H1 (cell line): Measurements from ENCODE around the gene LSM4. TPM values are rescaled to one million over a fixed set of nuclear protein-coding genes. Genes with fewer than 3 reads are reported as not detected.

Experiments used
- CTCF ChIA-PET: fragments of 300-600 bp; sonication (Branson Sonifier 250); formaldehyde crosslinking; loops from one replicate; lab custom pipeline; 2021; ENCODE audit not compliant: partially characterized antibody; lab: Charles Lee
- POLR2A ChIA-PET: fragments of 300-600 bp; sonication (Branson Sonifier 250); formaldehyde crosslinking; loops from one replicate; lab custom pipeline; 2021; ENCODE audit warnings: inconsistent platforms; ENCODE audit not compliant: partially characterized antibody; lab: Charles Lee
- DNase-seq, 2 experiments: peaks; one replicate each; pipeline versions ENCODE4 v3.0.0 to v3.0.0-alpha.2; 2010 to 2022; ENCODE audit warnings: low spot score in 2 of 2, low read depth in 1 of 2, mixed read lengths in 1 of 2
- FAIRE-seq: peaks from 2 replicates; lab custom pipeline; 2011; peaks lifted over from hg19 to GRCh38; lab: Jason Lieb, UNC
- H2AFZ ChIP-seq: 2 replicates; pipeline ENCODE4 v1.8.1; 2012; ENCODE audit warnings: low read length, inconsistent platforms
- H2AK5ac ChIP-seq: 2 replicates; pipeline ENCODE4 v1.6.1; 2013; ENCODE audit warnings: low read depth, low read length
- H2BK120ac ChIP-seq: replicated peaks from 2 replicates; pipeline ENCODE3; 2013; ENCODE audit warnings: low read depth, low read length, inconsistent platforms
- H2BK12ac ChIP-seq: 2 replicates; pipeline ENCODE4 v1.6.1; 2013; ENCODE audit warnings: low read depth, low read length
- H2BK15ac ChIP-seq: 2 replicates; pipeline ENCODE4 v1.6.1; 2013; ENCODE audit warnings: low read length
- H2BK20ac ChIP-seq: 2 replicates; pipeline ENCODE4 v1.6.1; 2013; ENCODE audit warnings: low read length
- H2BK5ac ChIP-seq: 2 replicates; pipeline ENCODE4 v1.6.1; 2013; ENCODE audit warnings: low read depth, low read length
- H3K14ac ChIP-seq: 2 replicates; pipeline ENCODE4 v1.6.1; 2013; ENCODE audit warnings: inconsistent platforms; ENCODE audit not compliant: insufficient read length
- H3K18ac ChIP-seq: 2 replicates; pipeline ENCODE4 v1.6.1; 2013; ENCODE audit warnings: low read length; ENCODE audit errors: extremely low read depth
- H3K23ac ChIP-seq: 2 replicates; pipeline ENCODE4 v1.6.1; 2013; ENCODE audit warnings: inconsistent platforms; ENCODE audit not compliant: insufficient read length
- H3K23me2 ChIP-seq: 2 replicates; pipeline ENCODE4 v1.6.1; 2013; ENCODE audit warnings: low read depth, low read length
- H3K27ac ChIP-seq: 2 replicates; pipeline ENCODE4 v1.6.1; 2011; ENCODE audit warnings: low read depth, low read length, inconsistent platforms
- H3K27me3 ChIP-seq, 4 experiments: replicated peaks in 1 of 4; 1 replicate in 1 of 4; 2 replicates in 3 of 4; pipeline versions ENCODE4 v1.6.1 to v1.8.1; 2011 to 2013; ENCODE audit warnings: low read length in 3 of 4, mild to moderate bottlenecking in 3 of 4, inconsistent platforms in 2 of 4, mixed read lengths in 2 of 4, moderate library complexity in 1 of 4; ENCODE audit not compliant: control insufficient read depth in 3 of 4, insufficient read depth in 3 of 4; ENCODE audit errors: extremely low read depth in 1 of 4
- H3K36me3 ChIP-seq, 4 experiments: 2 replicates each; pipeline versions ENCODE4 v1.6.1 to v1.8.1; 2011 to 2013; ENCODE audit warnings: mild to moderate bottlenecking in 4 of 4, low read length in 3 of 4, moderate library complexity in 2 of 4, control low read depth in 1 of 4, inconsistent platforms in 1 of 4; ENCODE audit not compliant: insufficient read depth in 4 of 4, control insufficient read depth in 2 of 4
- H3K4ac ChIP-seq: replicated peaks from 2 replicates; pipeline ENCODE3; 2013; ENCODE audit warnings: low read length, low read depth, mixed read lengths, inconsistent platforms; ENCODE audit not compliant: insufficient read length
- H3K4me1 ChIP-seq, 4 experiments: replicated peaks in 1 of 4; 1 replicate in 1 of 4; 2 replicates in 3 of 4; pipeline versions ENCODE4 v1.6.1 to v1.8.1; 2011 to 2013; ENCODE audit warnings: low read length in 3 of 4, inconsistent platforms in 2 of 4, mixed read lengths in 1 of 4; ENCODE audit not compliant: insufficient read depth in 4 of 4, control insufficient read depth in 3 of 4
- H3K4me2 ChIP-seq, 2 experiments: 2 replicates each; pipeline versions ENCODE4 v1.6.1 to v1.8.1; 2011 to 2013; ENCODE audit warnings: low read depth in 2 of 2, low read length in 2 of 2, control low read depth in 1 of 2, inconsistent platforms in 1 of 2, mild to moderate bottlenecking in 1 of 2; ENCODE audit not compliant: insufficient read depth in 1 of 2
- H3K4me3 ChIP-seq, 4 experiments: fragments of 200-600, 300-600 bp in 1 of 4; sonication (generic), shearing (Covaris generic), sonication (Bioruptor Twin) in 1 of 4; 2 replicates each; pipeline versions ENCODE4 v1.5.1 to v1.8.1; 2011 to 2016; ENCODE audit warnings: low read length in 4 of 4, low read depth in 3 of 4, control low read depth in 2 of 4, inconsistent platforms in 2 of 4, mild to moderate bottlenecking in 2 of 4, mixed read lengths in 1 of 4, moderate library complexity in 1 of 4; ENCODE audit not compliant: insufficient read depth in 2 of 4; ENCODE audit errors: extremely low read depth in 1 of 4
- H3K56ac ChIP-seq: replicated peaks from 2 replicates; pipeline ENCODE3; 2013; ENCODE audit warnings: low read depth, mild to moderate bottlenecking, mixed read lengths, low read length, inconsistent platforms; ENCODE audit not compliant: insufficient read length
- H3K79me1 ChIP-seq: 2 replicates; pipeline ENCODE4 v1.6.1; 2013; ENCODE audit warnings: low read depth, low read length, control low read depth
- H3K79me2 ChIP-seq, 2 experiments: 2 replicates each; pipeline versions ENCODE4 v1.6.1 to v1.8.1; 2012 to 2013; ENCODE audit warnings: low read length in 2 of 2, mild to moderate bottlenecking in 2 of 2, inconsistent platforms in 1 of 2; ENCODE audit not compliant: insufficient read depth in 2 of 2, control insufficient read depth in 1 of 2
- H3K9ac ChIP-seq, 4 experiments: replicated peaks in 1 of 4; 1 replicate in 1 of 4; 2 replicates in 3 of 4; pipeline versions ENCODE4 v1.6.1 to v1.8.1; 2011 to 2013; ENCODE audit warnings: low read depth in 3 of 4, low read length in 3 of 4, control low read depth in 2 of 4, mild to moderate bottlenecking in 2 of 4, moderate library complexity in 2 of 4, inconsistent platforms in 1 of 4; ENCODE audit errors: extremely low read depth in 1 of 4
- H3K9me3 ChIP-seq, 2 experiments: 2 replicates each; pipeline versions ENCODE4 v1.6.1 to v1.8.1; 2012 to 2013; ENCODE audit warnings: mild to moderate bottlenecking in 2 of 2, moderate library complexity in 2 of 2, control low read depth in 1 of 2, inconsistent platforms in 1 of 2, low read depth in 1 of 2, low read length in 1 of 2, mixed read lengths in 1 of 2; ENCODE audit not compliant: insufficient read depth in 2 of 2
- H4K20me1 ChIP-seq, 2 experiments: replicated peaks in 1 of 2; 2 replicates each; pipeline versions ENCODE3 to v1.8.1; 2011 to 2013; ENCODE audit warnings: inconsistent platforms in 2 of 2, low read length in 2 of 2, mild to moderate bottlenecking in 1 of 2; ENCODE audit not compliant: insufficient read depth in 2 of 2, control insufficient read depth in 1 of 2
- H4K5ac ChIP-seq: 2 replicates; pipeline ENCODE4 v1.6.1; 2013; ENCODE audit warnings: low read length, low read depth, mixed read lengths, inconsistent platforms; ENCODE audit not compliant: insufficient read length
- H4K8ac ChIP-seq: 2 replicates; pipeline ENCODE4 v1.8.0; 2013; ENCODE audit warnings: mild to moderate bottlenecking, moderate library complexity, low read length, inconsistent platforms; ENCODE audit not compliant: insufficient read depth; ENCODE audit errors: extremely low read depth
- H4K91ac ChIP-seq: replicated peaks from 2 replicates; pipeline ENCODE3; 2013; ENCODE audit warnings: low read length, mixed read lengths, inconsistent platforms; ENCODE audit not compliant: insufficient read length
- ASH2L ChIP-seq: fragments of 200-600, 300-600 bp; sonication (generic); IDR thresholded peaks from one replicate; pipeline ENCODE4 v1.7.1; 2017; ENCODE audit warnings: low read length
- CHD2 ChIP-seq: IDR thresholded peaks from 2 replicates; pipeline ENCODE4 v1.6.1; 2012; ENCODE audit warnings: low read length, improper control_type of control experiment
- GABPA ChIP-seq: IDR thresholded peaks from 2 replicates; pipeline ENCODE4 v1.6.1; 2011; ENCODE audit warnings: mild to moderate bottlenecking, low read length, moderate library complexity, borderline replicate concordance; ENCODE audit not compliant: insufficient read depth
- HDAC6 ChIP-seq: IDR thresholded peaks from one replicate; pipeline ENCODE4 v1.7.1; 2012; ENCODE audit warnings: low read depth, mild to moderate bottlenecking, inconsistent platforms, low read length, moderate library complexity
- KDM4A ChIP-seq: IDR thresholded peaks from one replicate; pipeline ENCODE4 v1.7.1; 2012; ENCODE audit warnings: low read depth, mild to moderate bottlenecking, moderate library complexity, low read length, inconsistent platforms; ENCODE audit not compliant: severe bottlenecking
- POLR2A ChIP-seq, 2 experiments: IDR thresholded peaks; 1 replicate in 1 of 2; 2 replicates in 1 of 2; pipeline ENCODE4 v1.6.1; 2011; ENCODE audit warnings: low read depth in 2 of 2, low read length in 2 of 2, mild to moderate bottlenecking in 2 of 2; ENCODE audit errors: control extremely low read depth in 1 of 2
- RAD21 ChIP-seq, 2 experiments: IDR thresholded peaks in 1 of 2; conservative IDR thresholded peaks in 1 of 2; 2 replicates each; pipeline ENCODE4 v1.6.1; 2011; ENCODE audit warnings: low read depth in 2 of 2, low read length in 2 of 2, improper control_type of control experiment in 1 of 2, inconsistent platforms in 1 of 2, mild to moderate bottlenecking in 1 of 2, moderate library complexity in 1 of 2
- RXRA ChIP-seq: IDR thresholded peaks from 2 replicates; pipeline ENCODE4 v1.6.1; 2011; ENCODE audit warnings: low read depth, mild to moderate bottlenecking, low read length, moderate library complexity; ENCODE audit not compliant: insufficient read depth
- SP4 ChIP-seq: IDR thresholded peaks from 2 replicates; pipeline ENCODE4 v1.6.1; 2012; ENCODE audit warnings: low read length, inconsistent platforms
- TBP ChIP-seq: IDR thresholded peaks from 2 replicates; pipeline ENCODE4 v1.6.1; 2011; ENCODE audit warnings: low read depth, low read length, improper control_type of control experiment
- TEAD4 ChIP-seq: IDR thresholded peaks from 2 replicates; pipeline ENCODE4 v1.6.1; 2012; ENCODE audit warnings: low read depth, low read length, inconsistent platforms, mixed read lengths
- ZNF274 ChIP-seq: IDR thresholded peaks from 2 replicates; pipeline ENCODE4 v1.7.0; 2012; ENCODE audit warnings: low read length, borderline replicate concordance; ENCODE audit errors: extremely low read depth
- WGBS, 2 experiments: shearing (Covaris generic) in 1 of 2; methylation state at CpG; one replicate each; pipeline versions ENCODE4 v1.1.6 to v1.1.7; 2013 to 2015; ENCODE audit warnings: low lambda C conversion rate in 2 of 2, mixed read lengths in 2 of 2, inconsistent platforms in 1 of 2, low coverage in 1 of 2, missing lambda C conversion rate in 1 of 2; ENCODE audit not compliant: insufficient replicate concordance in 2 of 2, insufficient coverage in 1 of 2, insufficient read length in 1 of 2; ENCODE audit errors: extremely low coverage in 1 of 2, missing lambda C conversion rate in 1 of 2; 5-methylcytosine and 5-hydroxymethylcytosine counted together
- polyA plus RNA-seq, 7 experiments: library from polyadenylated mRNA; depleted of rRNA in 3 of 7; stranded (reverse) in 5 of 7; unstranded in 2 of 7; fragments of >200 nt in 5 of 7; fragments of 200-250 nt in 2 of 7; gene quantifications; 1 replicate in 5 of 7; 2 replicates in 1 of 7; 4 replicates in 1 of 7; pipeline versions ENCODE4 v1.2.1 to v1.2.3, GENCODE V29; 2011 to 2013; ENCODE audit warnings: missing spikeins in 2 of 7, mixed read lengths in 2 of 7
- total RNA-seq: library from RNA; stranded (reverse); fragmentation: NEBNext Ultra II Directional; extraction: Animal tissue kit (Norgen Biotek cat#: 25700); gene quantifications from 2 replicates; pipeline ENCODE4 v1.2.1, GENCODE V29; 2021

LSM4 gene
- total and polyA plus RNA-seq, 2 of the 8 experiments (the other 6 are each of a cell fraction or from before 2014, with no cell fraction given) = 302 to 319 TPM

DNA sequence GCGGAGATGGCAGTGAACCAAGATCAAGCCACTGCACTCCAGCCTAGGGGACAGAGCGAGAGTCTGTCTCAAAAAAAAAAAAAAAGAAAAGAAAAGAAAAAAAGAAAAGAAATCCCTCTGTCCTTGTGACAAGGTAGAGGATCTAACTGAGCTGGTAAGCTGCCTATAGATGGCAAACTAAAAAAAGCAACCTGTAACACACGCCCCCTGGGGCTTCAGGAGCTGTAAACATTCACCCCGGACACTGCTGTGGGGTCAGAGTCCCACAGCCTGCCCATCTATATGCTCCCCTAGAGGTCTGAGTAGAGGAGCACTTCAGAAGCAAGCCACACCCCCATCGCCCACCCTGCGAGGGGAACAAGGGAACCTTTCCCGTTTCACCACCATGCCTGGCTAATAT is 13.2 kb upstream of the LSM4 start:
- no peak overlapping the region for H3K9ac ChIP-seq
- 0 out of 7 replicates have a peak, but pooled peaks cover 0 to 2% (median 0%) of the 10 kb centered on the region in 4 experiments for H3K27me3 ChIP-seq
- H3K23me2 ChIP-seq = peaks cover 7% of the 10 kb centered on the region; the same call in 1 of the 2 replicates
- no peaks in the 10 kb centered on the region for H3K9me3 ChIP-seq
- H3K14ac ChIP-seq = no peak overlapping the region
- no peak overlapping the region for H3K4me3 ChIP-seq
- no peaks in the 10 kb centered on the region for H3K79me1 ChIP-seq
- no peak overlapping the region for H2BK12ac ChIP-seq
- no peak overlapping the region; the same call in 1 of the 2 replicates for H4K8ac ChIP-seq
- H2BK5ac ChIP-seq = no peak overlapping the region
- no peak overlapping the region for H3K27ac ChIP-seq
- H3K23ac ChIP-seq = no peak overlapping the region
- H3K4me2 ChIP-seq = no peak overlapping the region
- WGBS, 2 experiments = 85% methylated on average over 6 of the region's 7 CpGs; no CpG with 5 or more reads in 1 of the 2 experiments
- H3K4ac ChIP-seq = no peak overlapping the region
- no peaks in the 10 kb centered on the region for H3K36me3 ChIP-seq
- H2BK120ac ChIP-seq = no peak overlapping the region
- FAIRE-seq (no peak), DNase-seq (no peak)
- H3K79me2 ChIP-seq = no peaks in the 10 kb centered on the region
- CTCF ChIA-PET = interaction anchor here (0.6 to 5.8 kb wide), 8 partner anchors 9 to 963 kb away, joined by 3 to 73 read pairs (median 6); partner anchors contain the start of genes GDF15 and JUND
- H2BK20ac ChIP-seq = no peak overlapping the region
- no peak overlapping the region for H3K18ac ChIP-seq
- no peak overlapping the region for H3K56ac ChIP-seq
- H4K20me1 ChIP-seq = no peaks in the 10 kb centered on the region
- POLR2A ChIA-PET = interaction anchor here (0.7 to 20.2 kb wide), 3 partner anchors 39 to 58 kb away, joined by 3 to 224 read pairs (median 4); partner anchors contain the start of genes IQCN and JUND
- H2AFZ ChIP-seq = no peak overlapping the region
- no peak overlapping the region for H2BK15ac ChIP-seq
- no peak for TF ChIP-seq ZNF274
- TF ChIP-seq TBP = no peak
- TF ChIP-seq SP4 = no peak
- no peak for TF ChIP-seq RXRA
- no peak for TF ChIP-seq HDAC6
- TF ChIP-seq CHD2 = no peak
- TF ChIP-seq GABPA = no peak
- TF ChIP-seq ASH2L = no peak
- no peak for TF ChIP-seq TEAD4
- no peak for TF ChIP-seq RAD21 (IDR thresholded peaks at IDR 0.05 in 1 of 2, conservative IDR thresholded peaks at IDR 0.05 in 1 of 2; ENCODE audit: low read depth in 2 of 2, low read length in 2 of 2)
- no peak for TF ChIP-seq POLR2A (IDR thresholded peaks at IDR 0.05; ENCODE audit: control extremely low read depth in 1 of 2, low read depth in 2 of 2, low read length in 2 of 2)
- TF ChIP-seq KDM4A = no peak
- H4K5ac ChIP-seq = no peak overlapping the region
- H4K91ac ChIP-seq = no peak overlapping the region
- H2AK5ac ChIP-seq = no peak overlapping the region
- peaks cover 0 to 7% (median 5%) of the 10 kb centered on the region in 4 experiments; a peak in 4 of 7 replicates for H3K4me1 ChIP-seq
